ENCODE data around the gene PRSS21. TPM values are rescaled to one million over a fixed set of nuclear protein-coding genes. Genes with fewer than 3 reads are reported as not detected.

PRSS21 gene
- polyA plus RNA-seq, 1 experiment, result 0.13 TPM

DNA sequence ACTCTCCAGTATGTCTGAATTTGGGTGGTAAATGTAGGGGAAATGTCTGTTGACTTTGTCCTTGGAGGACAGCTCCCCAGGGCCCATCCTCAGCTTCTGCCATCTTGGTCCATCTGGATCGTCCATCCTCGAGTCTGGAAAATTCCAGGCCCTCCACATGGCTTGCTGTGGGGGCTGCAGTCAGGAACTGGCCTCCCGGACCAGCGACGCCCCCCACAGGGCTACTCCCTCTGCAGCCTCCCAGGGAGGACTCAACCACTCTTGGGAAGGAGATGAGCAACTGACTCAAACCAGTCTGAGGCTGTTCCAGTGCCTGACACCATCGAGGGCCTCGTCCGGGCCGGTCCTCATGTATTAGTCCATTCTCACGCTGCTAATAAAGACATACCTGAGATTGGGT lies 7.6 kb downstream of the PRSS21 start:
- no peak overlapping the region for H3K4me3 ChIP-seq (ENCODE audit: low read depth, low read length)
- TF ChIP-seq CTCF (IDR thresholded peaks at IDR 0.05; ENCODE audit: insufficient read depth, low read depth, low read length), result no peak
- no peaks in the 10 kb centered on the region for H3K36me3 ChIP-seq (ENCODE audit: control insufficient read depth, insufficient read depth, low read length)
- H3K27me3 ChIP-seq (ENCODE audit: control insufficient read depth, insufficient read depth, low read length), result peaks cover 38% of the 10 kb centered on the region
- ChIA-PET POLR2A (no interaction called here), CTCF (interaction anchor here (1.5 kb wide), 1 partner anchor 9 kb away, joined by 3 read pairs; no protein-coding TSS in a partner anchor)
- DNase-seq (ENCODE audit: low read depth), result no peak

GRCh38 chr16:2825049-2825742 lies 8.2 kb downstream of the PRSS21 start:
- CTCF ChIA-PET, result interaction anchor here (1.2 to 1.5 kb wide), 2 partner anchors 10 to 13 kb away, joined by 3 to 4 read pairs; no protein-coding TSS in a partner anchor
- H3K36me3 ChIP-seq (ENCODE audit: control insufficient read depth, insufficient read depth, low read length), result no peaks in the 10 kb centered on the region
- H3K4me3 ChIP-seq (ENCODE audit: low read depth, low read length), result no peak overlapping the region
- no peak for TF ChIP-seq CTCF (IDR thresholded peaks at IDR 0.05; ENCODE audit: insufficient read depth, low read depth, low read length)
- H3K27me3 ChIP-seq (ENCODE audit: control insufficient read depth, insufficient read depth, low read length), result peaks cover 34% of the 10 kb centered on the region
- POLR2A ChIA-PET, result no interaction called here
- no peak for DNase-seq (ENCODE audit: low read depth)

DNA sequence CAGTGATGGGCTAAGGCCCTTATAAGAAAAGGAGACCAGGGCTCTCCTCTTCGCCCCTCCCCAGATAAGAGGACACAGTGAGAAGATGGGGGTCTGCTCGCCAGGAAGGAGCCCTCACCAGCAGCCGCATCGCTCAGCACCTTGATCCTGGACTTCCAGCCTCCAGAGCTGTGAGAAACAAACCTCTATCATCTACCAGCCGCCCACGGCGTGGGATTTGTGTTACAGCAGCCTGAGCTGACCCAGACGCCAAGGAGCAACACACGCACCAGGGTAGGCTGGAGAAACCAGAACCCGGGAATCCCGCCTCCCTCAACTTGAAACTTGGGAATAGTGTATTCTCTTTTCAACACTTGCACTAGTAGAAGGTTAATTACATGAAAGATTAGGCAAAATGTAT lies 8.9 kb downstream of the PRSS21 start:
- ChIA-PET POLR2A (no interaction called here), CTCF (interaction anchor here (1.2 kb wide), 1 partner anchor 12 kb away, joined by 4 read pairs; no protein-coding TSS in a partner anchor)
- DNase-seq (ENCODE audit: low read depth), result no peak
- H3K4me3 ChIP-seq (ENCODE audit: low read depth, low read length), result no peak overlapping the region
- no peaks in the 10 kb centered on the region for H3K36me3 ChIP-seq (ENCODE audit: control insufficient read depth, insufficient read depth, low read length)
- no peak for TF ChIP-seq CTCF (IDR thresholded peaks at IDR 0.05; ENCODE audit: insufficient read depth, low read depth, low read length)
- H3K27me3 ChIP-seq (ENCODE audit: control insufficient read depth, insufficient read depth, low read length), result peaks cover 39% of the 10 kb centered on the region

- CTCF ChIA-PET, result interaction anchor here (0.6 to 1.2 kb wide), 2 partner anchors 27 to 350 kb away, joined by 3 read pairs; no protein-coding TSS in a partner anchor
- POLR2A ChIA-PET, result no interaction called here
- Histone ChIP-seq H3K4me3 (ENCODE audit: low read depth, low read length) (no peak overlapping the region), H3K27me3 (ENCODE audit: control insufficient read depth, insufficient read depth, low read length) (peaks cover 32% of the 10 kb centered on the region), H3K36me3 (ENCODE audit: control insufficient read depth, insufficient read depth, low read length) (no peaks in the 10 kb centered on the region)
- no peak for DNase-seq (ENCODE audit: low read depth)
- no peak for TF ChIP-seq CTCF (IDR thresholded peaks at IDR 0.05; ENCODE audit: insufficient read depth, low read depth, low read length)
Measured at GRCh38 chr16:2826591-2827373, 9.7 kb downstream of the PRSS21 start.

DNA sequence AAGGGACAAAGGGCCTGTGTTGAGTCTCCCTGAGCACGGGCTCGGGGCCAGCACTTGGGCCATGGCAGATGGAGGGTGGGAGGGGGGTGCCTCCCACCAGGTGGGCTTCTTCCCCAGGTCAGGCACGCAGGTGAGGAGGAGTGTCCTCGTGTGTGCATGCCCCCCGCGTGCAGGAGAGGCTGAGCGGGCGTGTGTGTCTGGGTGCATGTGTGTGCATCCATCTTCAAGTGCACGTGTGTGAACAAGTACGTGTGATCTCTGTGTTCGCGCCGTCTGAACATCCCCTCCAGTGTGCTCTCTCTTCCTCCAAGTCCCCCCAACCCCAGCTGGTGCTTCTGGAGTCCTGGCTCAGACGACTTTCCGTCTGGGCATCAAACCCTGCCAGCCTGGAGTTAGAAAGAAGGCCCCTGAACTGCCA lies 10.3 kb downstream of the PRSS21 start:
- Histone ChIP-seq H3K27me3 (ENCODE audit: control insufficient read depth, insufficient read depth, low read length) (peaks cover 29% of the 10 kb centered on the region), H3K36me3 (ENCODE audit: control insufficient read depth, insufficient read depth, low read length) (no peaks in the 10 kb centered on the region), H3K4me3 (ENCODE audit: low read depth, low read length) (no peak overlapping the region)
- ChIA-PET CTCF (interaction anchor here (1.2 kb wide), 1 partner anchor 27 kb away, joined by 3 read pairs; no protein-coding TSS in a partner anchor), POLR2A (no interaction called here)
- DNase-seq (ENCODE audit: low read depth), result no peak
- no peak for TF ChIP-seq CTCF (IDR thresholded peaks at IDR 0.05; ENCODE audit: insufficient read depth, low read depth, low read length)

Measured in BJ (cell line).